ENCODE data around the gene ADAD1. TPM values are rescaled to one million over a fixed set of nuclear protein-coding genes. Genes with fewer than 3 reads are reported as not detected.

ADAD1 gene
- total RNA-seq, 6 experiments from 2014 or later, result not detected

DNA sequence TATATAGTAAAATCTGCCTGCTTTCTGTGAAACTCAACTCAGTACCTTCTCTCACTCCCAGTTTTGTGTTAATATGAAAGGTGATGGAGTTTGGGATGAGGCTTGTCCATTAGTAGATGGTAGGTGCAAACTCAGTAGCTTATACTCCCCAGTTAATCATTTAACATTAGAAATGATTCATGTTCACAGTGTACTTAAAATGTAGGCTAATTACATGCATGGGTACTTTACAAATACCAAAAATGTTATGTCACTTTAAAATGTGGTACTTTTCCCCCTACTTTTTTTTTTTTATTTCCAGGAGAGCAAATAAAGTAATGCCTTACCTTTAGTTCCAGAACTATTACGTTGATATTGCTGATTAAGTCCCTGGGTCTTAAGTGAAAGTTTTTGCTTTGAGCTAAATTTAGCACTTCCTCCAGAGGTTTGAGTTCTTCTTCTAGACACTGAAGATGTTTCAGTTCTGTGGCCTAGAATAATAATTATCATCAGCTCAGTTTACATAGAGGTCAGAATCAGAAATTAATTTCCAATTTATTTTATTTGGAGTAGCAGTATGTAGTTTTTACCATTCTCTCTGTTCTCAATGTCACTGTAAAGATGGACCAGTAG lies 74.7 kb downstream of the ADAD1 start:
- Mint-ChIP-seq H3K36me3 (ENCODE audit: low read depth) (no peaks in the 10 kb centered on the region), H3K9me3 (no peaks in the 10 kb centered on the region), H3K4me1 (ENCODE audit: low read depth) (peaks cover 2% of the 10 kb centered on the region; the same call in 1 of the 2 replicates), H3K4me3 (no peak overlapping the region), H3K27me3 (ENCODE audit: insufficient read depth) (peaks cover 4% of the 10 kb centered on the region; the same call in 1 of the 2 replicates), H3K27ac (no peak overlapping the region)
- DNase-seq, result no peak
- TF ChIP-seq, protein P1, sequence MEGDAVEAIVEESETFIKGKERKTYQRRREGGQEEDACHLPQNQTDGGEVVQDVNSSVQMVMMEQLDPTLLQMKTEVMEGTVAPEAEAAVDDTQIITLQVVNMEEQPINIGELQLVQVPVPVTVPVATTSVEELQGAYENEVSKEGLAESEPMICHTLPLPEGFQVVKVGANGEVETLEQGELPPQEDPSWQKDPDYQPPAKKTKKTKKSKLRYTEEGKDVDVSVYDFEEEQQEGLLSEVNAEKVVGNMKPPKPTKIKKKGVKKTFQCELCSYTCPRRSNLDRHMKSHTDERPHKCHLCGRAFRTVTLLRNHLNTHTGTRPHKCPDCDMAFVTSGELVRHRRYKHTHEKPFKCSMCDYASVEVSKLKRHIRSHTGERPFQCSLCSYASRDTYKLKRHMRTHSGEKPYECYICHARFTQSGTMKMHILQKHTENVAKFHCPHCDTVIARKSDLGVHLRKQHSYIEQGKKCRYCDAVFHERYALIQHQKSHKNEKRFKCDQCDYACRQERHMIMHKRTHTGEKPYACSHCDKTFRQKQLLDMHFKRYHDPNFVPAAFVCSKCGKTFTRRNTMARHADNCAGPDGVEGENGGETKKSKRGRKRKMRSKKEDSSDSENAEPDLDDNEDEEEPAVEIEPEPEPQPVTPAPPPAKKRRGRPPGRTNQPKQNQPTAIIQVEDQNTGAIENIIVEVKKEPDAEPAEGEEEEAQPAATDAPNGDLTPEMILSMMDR (IDR thresholded peaks at IDR 0.05), result no peak

DNA sequence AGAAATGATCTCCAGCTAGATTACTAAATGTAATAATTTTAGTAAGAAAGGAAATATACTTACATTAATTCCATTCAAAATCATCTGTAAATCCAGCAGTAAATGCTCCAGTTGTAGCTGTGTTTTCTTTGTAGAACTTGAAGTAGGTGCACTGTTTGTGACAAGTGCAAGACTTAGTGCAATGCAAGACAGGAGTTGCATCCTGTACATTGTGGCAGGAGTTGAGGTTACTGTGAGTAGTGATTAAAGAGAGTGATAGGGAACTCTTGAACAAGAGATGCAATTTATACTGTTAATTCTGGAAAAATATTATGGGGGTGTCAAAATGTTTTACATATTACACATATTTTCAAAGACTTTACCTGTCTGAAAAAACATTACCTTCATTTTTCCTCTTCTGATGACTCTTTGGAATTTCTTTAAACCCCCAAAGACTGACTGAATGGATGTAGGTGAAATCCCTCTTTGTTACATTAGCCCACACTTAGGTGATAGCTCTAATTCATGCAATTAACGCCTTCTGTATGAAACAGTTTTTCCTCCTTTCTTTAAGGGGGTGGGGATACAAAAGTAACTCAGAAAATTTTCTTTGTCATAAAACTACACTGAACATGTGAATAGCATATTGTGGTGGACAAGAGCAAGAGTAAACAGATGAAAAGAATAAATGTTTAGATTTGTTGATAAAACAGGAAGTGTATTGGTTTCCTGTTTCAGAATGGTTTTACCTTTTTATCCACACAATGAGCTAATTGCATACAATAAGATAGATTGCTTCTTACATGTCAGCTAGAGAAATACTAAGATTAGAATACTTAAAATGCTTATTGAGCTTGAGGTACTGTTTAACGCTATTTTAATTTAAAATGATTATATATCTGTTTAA lies 77.7 kb downstream of the ADAD1 start, which contains the start of gene IL2:
TSS of gene IL2 (minus strand) at position 495 of the 886 bp plus-strand sequence. CDS start at position 210, 285 bp downstream.
- TF ChIP-seq, protein P1 (IDR thresholded peaks at IDR 0.05), result no peak
- Mint-ChIP-seq H3K9me3 (no peaks in the 10 kb centered on the region), H3K27me3 (ENCODE audit: insufficient read depth) (peaks cover 4% of the 10 kb centered on the region; the same call in 1 of the 2 replicates), H3K27ac (no peak within 1 kb of the TSS), H3K36me3 (ENCODE audit: low read depth) (no peaks in the 10 kb centered on the region), H3K4me3 (no peak within 1 kb of the TSS), H3K4me1 (ENCODE audit: low read depth) (peaks cover 10% of the 10 kb centered on the region)
- no peak for DNase-seq

DNA sequence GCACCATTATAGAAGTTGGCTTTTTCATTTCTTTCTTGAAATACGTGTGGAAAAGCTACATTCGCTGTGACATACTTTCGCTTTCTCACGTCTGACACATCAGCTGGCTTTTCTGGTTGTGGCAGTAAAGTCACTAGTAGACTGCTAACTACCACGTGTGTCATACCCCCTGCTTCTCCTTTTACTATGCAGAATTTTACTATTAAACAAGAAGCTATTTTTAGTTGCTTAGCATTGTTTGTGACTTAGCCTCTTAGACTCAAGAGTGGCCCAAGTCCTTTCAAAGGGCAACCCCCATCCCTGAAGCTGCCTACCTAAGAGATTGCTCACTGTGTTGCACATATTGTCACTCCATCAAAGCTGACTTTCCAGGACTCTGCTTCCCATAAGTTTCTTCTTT lies 79.8 kb downstream of the ADAD1 start:
- peak; percentile 0 for DNase-seq
- peaks cover 8% of the 10 kb centered on the region for H3K27me3 Mint-ChIP-seq (ENCODE audit: insufficient read depth)
- no peaks in the 10 kb centered on the region for H3K36me3 Mint-ChIP-seq (ENCODE audit: low read depth)
- TF ChIP-seq, protein P1 (IDR thresholded peaks at IDR 0.05), result no peak
- no peaks in the 10 kb centered on the region for H3K9me3 Mint-ChIP-seq
- H3K4me1 Mint-ChIP-seq (ENCODE audit: low read depth), result peaks cover 10% of the 10 kb centered on the region
- H3K27ac Mint-ChIP-seq, result no peak overlapping the region
- peak overlapping the region; percentile 82 for H3K4me3 Mint-ChIP-seq

DNA sequence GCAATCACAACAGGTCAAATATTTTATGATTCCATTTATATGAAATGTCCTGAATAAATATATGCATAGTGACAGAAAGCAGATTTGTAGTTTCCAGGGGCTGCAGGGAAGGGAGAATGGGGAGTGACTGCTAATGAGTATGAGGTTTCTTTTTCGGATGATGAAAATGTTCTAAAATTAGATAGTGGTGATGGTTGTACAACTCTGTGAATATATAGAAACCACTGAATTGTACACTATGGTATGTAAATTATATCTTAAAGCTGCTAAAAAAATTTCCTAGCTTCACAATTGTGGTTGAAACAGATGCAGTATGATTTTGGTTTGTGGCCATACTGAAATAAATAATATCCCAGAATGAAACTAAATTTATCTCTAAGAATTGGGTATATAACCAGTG lies 90.6 kb downstream of the ADAD1 start:
- Mint-ChIP-seq H3K27me3 (ENCODE audit: insufficient read depth) (0 out of 2 replicates have a peak, but pooled peaks cover 1% of the 10 kb centered on the region), H3K4me1 (ENCODE audit: low read depth) (no peaks in the 10 kb centered on the region), H3K9me3 (no peaks in the 10 kb centered on the region), H3K36me3 (ENCODE audit: low read depth) (no peaks in the 10 kb centered on the region), H3K27ac (no peak overlapping the region), H3K4me3 (no peak overlapping the region)
- DNase-seq, result no peak
- TF ChIP-seq, protein P1 (IDR thresholded peaks at IDR 0.05), result no peak

DNA sequence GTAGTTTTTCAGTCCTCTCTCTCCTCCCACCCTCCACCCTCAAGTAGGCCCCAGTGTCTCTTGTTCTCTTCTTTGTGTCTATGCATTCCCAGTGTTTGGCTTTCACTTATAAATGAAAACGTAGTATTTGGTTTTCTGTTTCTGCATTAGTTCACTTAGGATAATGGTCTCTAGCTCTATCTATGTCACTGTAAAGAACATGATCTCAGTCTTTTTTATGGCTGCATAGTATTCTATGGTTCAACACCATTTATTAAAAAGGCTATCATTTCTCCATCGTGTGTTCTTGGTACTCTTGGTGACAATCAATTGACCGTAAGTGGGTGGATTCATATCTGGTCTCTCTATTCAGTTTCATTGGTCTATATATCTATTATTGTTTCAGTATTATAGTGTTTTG lies 96.4 kb downstream of the ADAD1 start:
- TF ChIP-seq, protein P1 (IDR thresholded peaks at IDR 0.05), result no peak
- H3K27me3 Mint-ChIP-seq (ENCODE audit: insufficient read depth), result peaks cover 6% of the 10 kb centered on the region; the same call in 1 of the 2 replicates

More for the DNA sequence above, 96.4 kb downstream of the ADAD1 start:
- no peaks in the 10 kb centered on the region for H3K4me1 Mint-ChIP-seq (ENCODE audit: low read depth)
- no peaks in the 10 kb centered on the region for H3K9me3 Mint-ChIP-seq
- no peak overlapping the region for H3K4me3 Mint-ChIP-seq
- H3K36me3 Mint-ChIP-seq (ENCODE audit: low read depth), result no peaks in the 10 kb centered on the region
- DNase-seq, result no peak
- no peak overlapping the region for H3K27ac Mint-ChIP-seq
